ENCODE data around the gene CDH4.

CDH4 gene

DNA sequence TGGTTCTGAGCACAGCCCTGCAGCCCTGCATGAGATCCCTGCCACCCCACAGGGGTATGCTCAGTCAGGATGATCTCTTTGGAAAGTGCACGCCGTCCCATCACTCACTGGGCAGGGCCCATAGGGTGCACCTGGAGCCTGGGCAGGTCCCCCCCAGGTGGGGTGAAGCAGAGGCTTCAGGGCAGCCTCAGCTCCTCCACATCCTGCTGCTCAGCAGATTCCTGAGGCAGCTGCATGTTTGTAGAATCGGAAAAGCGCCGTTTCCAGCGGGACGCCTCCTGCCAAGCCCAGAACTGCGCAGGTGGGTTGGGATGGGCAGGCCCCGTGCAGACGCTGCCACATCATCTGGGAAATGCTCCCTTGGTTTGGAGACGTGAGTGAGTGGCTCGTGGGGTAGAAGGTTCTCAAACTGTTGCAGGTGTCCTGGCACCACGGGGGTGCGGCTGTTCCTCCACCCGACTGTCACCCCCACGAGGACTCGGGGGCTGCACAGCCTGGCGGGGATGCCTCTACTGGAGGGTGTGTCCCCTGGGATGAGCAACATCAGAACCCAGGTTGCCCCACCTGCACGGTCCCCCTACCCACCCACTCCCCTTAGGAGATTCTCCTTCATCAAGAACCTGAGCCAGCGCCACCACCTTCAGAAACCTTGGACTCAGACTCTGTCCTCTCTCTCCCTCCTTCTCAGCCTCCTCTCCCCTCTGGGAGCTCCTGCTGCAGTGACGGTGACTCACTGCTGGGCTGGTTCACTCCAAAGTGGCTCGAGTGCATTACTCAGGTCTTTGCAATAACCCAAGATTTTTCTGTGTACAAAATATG lies 479.5 kb downstream of the CDH4 start:
- DNase-seq, result no peak

DNA sequence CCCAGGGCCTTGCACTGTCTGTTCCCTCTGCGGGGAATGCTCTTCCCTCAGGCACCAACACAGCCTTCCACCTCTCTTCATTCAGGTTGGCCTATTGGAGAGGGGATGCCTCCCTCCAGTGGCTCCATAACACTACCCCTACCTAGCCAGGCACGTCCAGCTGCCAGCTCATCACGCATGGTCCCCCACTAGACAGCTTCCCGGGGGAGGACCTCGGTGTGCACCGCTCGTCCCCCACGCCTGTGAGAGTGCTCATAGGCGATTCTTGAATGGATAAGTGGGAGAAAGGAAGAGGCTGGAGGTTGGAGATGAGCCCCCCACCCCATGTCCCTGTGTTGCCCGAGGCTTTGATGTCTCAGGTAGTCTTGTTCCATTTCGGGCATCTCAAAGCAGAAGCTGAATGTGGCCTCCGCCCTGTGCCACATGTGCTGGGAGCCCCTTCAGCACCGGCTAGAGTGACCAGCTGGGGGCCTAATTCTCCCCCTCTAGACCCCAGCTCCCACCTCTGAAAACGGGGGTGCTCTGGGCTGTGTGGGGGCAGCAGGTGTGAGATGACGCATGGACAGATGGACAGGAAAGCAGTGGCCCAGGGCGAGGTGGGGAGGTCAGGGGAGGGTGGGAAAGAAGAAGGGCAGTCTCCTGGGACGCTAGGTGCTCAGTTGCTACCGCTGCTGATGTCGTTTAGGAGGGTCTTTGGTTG lies 480.6 kb downstream of the CDH4 start:
- no peak for DNase-seq

DNA sequence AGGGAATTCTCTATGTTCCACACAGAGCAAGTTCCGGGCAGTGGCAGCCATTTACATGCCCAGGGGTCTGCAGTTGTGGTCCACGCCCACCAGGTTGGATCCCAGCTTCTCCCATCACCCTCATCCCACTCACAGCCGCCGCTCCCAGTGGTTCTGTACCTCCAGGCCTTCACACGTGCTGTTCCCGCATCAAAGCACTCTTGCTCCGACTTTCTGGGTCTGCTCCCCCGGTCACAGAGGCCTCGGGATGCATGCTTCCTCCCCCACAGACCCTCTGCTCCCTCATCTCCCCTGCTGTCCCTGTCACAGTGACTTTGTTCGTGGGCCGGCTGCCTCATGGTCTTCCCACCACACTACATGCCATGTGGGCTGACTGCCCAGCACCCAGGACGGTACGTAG lies 481.2 kb downstream of the CDH4 start:
- DNase-seq, result no peak

DNA sequence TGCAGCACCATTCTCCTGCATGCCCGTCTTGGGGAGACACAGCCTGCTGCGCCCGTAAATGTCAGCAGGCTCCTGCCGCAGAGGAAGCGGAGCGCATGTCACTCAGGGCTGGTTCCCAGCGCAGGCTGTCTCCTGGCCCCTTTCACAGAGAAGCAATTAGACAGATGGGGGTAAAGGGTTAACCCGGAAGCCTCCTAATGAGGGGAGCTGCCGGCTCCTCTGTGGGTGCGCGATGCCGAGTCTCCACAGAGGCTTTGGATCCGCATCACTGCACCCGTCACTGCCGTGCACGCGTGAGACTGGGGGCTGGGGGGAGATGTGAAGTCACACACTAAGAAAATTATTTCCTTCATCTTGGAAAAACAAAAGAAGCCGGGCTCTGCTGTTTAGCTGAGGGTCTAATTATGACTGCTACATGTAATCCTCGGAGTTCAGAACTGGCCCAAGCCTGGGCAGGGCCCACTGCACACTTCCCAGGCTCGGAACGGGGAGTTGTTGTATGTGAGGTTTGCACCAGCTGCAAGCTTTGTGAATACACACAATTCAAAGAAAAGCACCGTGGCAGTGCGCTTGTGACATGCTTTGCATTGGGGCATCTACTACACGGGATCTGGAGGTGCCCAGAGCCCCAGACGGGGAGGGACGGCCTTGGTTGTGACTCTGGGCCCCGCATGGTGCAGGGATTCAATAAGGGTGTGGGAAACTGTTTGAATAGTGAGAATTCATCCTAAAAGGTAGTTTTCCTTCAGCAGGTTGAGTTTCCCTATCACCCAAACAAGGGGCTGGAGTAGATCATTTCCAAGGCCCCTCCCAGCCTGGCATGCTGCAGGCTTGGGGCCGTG lies 482.1 kb downstream of the CDH4 start:
- DNase-seq, result no peak

DNA sequence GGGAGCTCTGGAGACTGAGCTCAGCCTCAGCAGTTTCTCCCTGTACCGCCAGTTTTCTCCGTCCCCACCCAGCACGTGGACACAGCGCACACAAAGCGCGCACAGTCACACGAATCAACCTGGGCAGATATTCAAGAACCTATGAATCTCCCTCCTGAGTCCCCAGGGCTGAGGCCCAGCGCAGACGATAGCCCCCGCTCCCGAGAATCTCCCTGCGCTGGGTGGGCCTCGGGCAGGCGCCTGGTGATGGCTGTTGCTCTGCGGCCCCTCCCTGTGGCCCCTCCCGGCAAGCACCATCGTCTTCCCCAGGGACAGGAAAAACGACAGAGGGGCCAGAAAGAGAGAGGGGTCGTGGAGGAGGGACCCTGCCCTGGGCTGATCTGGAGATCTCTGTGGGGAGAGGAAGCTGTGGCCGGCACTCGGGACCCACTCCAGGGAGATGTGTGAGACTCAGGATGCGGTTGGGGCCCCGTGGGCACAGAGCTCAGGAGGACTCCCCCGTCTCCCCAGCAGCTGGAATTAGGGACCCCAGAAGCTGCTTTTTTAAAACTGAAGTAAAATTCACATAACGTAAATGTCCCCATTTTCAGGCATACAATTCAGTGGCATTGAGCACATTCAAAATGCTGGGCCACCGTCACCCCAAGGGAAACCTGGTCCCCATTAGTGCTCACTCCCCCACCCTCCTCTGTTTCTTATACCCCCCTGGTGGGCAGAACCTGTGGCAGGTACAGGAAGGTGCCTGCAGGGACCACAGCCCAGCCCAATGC lies 482.9 kb downstream of the CDH4 start:
- no peak for DNase-seq

DNA sequence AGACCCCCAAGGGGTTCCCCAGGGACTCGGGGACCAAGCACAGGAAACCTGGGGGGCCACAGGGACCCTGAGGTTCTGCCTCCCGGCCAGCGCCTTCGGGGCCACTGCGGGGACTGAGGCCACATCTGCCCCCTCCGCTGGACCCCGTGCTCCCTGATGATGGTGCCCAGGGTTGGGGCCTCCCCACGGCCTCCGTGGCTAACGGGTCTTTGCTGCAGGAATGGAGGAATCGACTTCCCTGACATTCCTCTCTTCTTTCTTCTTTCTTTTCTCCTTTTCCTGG lies 483.4 kb downstream of the CDH4 start:
- no peak for DNase-seq

DNA sequence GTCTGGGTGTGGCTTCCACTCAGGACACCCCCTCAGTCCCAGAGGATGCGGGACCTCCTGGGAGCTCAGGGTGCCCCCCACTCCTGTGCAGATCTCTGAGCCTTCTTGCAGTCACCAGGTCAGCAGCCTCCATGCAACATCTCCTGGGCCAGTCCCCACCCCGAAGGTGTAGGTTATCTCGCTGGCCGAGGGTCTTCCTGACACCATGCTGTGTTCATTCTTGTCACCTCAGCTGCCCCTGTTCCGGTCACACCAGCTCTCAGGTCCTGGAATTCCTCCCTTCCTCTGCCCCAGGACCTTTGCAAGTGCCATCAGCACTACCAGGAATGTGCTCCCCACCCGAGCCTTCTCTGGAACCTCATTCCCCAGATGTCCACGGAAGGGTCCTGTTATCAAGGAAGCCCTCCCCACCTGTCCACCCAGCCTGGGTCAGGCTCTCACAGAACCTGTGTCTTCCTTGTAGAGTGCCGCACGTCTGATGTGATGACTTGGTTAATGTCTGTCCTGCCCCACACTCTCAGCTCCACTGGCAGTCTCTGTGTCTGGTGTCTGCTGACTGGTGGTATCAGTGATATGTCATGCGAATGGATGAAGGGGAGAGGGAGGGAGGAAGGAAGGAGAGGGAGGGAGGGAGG lies 484.1 kb downstream of the CDH4 start:
- DNase-seq, result no peak

DNA sequence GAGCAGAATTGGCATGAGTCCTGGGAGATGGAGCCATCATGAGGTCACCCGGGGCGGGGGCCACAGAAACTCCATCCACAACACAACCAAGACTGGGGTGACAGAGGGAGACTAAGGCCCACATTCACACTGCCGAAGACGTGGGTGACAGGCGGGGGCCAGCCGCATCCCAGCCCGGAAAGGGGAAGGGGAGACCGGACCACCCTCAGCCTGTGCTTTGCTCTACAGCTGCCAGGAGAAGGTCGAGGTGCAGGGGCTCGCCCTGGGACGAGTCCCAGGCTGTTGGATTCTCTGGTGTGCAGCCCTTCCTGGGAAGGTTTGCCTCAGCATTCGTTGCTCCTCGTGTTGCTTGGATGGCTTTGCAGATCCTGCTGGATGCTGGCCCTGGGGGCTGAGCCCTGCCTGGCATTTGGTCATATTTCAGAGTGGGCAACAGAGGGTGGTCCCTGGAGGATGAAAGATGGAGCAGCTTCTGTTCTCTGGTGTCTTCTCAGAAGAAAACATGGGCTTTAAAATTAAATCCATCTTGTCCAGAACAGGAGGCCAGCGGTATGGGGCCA lies 484.8 kb downstream of the CDH4 start:
- no peak for DNase-seq

DNA sequence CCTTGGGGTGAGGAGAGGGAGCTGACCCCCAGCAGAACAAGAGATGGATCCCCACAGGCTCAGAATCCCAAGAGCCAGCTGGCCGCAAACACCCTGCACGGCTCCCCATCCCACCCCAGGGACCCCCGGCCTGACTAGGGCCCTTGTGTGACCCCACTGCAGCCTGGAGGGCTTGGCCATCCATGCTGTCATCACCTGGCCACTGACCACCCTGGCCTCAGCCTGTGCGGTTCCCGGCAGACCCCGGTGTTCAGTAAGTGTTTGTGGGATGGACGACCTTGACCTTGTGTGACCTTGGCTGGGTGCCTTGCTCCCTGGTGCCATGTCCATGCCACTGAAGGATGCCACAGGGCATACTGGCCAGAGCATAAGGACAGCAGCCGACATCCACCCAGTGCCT lies 485.3 kb downstream of the CDH4 start:
- no peak for DNase-seq

DNA sequence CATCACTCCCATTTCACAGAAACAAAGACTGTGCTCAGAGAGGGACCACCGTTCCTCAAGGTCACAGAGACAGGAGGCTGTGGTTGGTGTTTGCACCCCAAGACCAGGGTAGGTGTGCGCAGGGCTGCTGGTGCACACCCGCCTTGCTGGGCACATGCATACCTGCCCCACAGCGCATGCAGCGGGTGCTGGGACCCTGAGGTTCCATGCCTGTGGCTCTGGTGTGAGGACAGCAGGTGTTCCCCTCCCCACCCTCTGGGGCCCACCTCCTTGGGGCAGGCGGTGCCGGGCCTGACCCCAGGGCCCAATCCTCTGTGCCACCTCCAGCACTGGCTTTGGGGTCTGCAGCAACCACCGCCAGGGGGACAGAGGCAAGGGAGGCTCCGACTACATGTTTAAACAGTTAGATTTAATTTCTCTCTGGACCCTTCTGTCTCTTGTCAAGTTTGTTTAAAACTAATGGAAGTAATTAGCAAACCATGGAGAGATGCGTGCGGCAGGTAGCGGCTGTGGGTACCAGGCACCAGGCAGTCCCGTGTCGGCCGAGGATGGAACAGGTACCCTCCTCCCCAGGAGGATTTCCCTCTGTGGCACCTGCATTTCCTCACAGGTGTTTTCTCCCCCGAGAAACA lies 485.9 kb downstream of the CDH4 start:
- DNase-seq, result no peak

DNA sequence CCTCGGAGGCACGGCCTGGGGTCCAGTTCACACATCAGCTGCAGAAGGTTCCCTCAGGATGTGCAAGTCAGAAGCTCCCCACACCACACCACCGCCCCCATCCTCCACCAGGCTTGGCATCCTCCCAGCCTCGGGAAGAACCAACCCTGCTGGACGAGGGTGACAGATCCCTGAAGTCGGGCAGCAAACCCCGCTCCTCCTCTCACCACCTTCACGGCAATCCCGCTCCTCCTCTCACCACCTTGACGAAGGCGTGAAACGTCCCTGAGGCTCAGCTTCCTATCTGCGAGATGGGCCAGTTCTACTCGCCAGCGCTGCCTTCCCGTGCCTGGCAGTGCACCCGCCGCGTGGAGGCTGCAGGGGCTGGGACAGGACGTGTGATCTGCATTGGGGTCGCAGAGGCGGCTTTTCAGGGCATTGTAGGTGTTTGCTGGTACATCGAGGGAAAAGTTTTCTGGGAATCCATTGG lies 486.6 kb downstream of the CDH4 start:
- DNase-seq, result no peak

DNA sequence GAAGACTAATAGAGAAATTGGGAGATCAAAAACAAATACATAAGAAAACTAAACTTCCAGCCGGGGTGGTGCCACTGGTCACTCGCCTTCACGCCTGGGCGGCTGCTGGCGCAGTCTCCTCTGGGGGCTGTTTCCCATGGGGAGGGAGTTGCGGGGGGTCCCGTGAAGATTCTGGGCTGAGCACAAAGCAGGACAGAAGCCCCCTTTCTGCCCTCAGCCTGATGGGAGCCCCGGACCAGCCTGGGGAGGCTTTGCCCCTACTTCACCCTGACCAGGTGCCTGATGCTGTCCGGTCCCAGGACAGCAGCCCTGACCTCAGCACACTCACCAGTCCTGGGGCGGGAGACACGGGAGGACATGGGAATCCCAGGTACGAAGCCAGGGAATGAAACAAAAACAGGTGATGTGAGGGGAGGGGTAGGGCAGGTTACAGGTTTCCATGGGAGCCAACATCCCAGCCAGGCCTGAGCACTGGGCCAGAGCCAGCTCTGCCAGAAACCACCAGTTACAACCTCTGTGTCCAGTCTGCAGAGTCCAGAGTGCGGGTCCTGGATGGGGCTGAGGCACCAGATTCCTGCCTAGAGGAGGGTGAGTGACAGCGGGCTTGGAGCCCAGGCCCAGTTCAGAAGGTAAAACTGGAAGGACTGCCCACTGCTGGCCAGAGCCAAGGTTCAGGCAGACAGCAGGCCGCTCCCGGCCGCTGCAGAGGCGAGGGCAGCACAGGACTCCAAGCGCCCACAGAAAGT lies 487.2 kb downstream of the CDH4 start:
- DNase-seq, result no peak

DNA sequence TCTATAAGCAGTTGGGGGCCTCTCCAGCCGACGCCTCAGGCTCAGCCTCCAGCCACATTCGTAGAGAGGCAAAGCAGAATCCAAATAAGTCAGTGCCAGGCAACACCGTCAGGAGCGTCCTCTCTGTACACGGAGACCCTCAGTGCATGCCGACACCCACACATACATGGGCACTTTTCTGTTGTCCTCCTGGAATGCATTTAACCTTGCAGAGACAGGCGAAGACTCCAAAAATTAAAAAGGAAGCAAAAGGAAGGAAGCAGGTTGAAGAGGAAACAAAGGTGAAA lies 487.7 kb downstream of the CDH4 start:
- no peak for DNase-seq

DNA sequence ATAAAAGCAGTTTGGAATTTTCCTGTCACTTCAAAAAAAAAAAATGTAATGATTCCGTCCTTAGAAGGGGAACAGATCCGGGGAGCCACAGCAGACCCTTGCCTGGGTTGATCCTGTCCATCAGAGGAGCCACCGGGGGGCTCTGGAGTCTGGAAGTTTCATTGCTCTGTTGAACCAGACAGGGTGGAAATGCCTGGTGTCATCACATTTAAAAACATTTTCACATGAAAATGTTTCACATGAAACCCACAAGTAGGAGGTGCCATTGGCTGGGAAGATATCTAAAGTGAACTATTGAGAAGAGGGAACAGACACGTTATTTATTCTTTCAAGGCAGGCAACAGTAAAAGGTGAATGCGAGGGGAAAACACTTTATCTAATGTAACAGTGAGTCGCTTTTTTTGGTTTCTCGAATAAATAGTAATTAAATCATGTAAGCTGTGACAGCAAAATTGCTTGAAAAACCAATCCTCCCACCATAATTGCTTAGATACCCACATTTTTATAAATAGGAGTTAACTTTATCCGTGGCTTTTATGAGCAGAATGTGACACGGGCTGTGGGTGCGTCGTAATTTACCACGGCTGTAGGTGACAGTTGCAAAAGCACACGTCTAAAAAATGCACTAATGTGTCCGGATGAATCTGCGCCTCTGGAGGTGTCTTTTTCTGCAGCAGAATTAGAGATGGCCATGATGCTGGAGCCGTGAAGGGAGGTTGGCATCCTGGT lies 490.2 kb downstream of the CDH4 start:
- DNase-seq, result no peak

DNA sequence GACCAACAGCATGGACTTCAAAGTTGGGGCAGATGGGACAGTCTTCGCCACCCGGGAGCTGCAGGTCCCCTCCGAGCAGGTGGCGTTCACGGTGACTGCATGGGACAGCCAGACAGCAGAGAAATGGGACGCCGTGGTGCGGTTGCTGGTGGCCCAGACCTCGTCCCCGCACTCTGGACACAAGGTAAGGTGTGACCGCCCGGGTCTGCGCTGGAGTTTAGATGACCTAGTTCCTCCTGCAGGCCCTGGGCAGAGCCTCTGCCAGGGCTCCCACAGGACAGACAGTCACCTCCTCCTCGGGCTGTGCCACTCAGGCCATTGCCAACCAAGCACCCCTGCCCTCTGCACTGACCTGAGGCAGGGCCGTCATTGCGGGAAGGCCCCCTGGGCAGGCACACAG lies 491.5 kb downstream of the CDH4 start:
- DNase-seq, result no peak

DNA sequence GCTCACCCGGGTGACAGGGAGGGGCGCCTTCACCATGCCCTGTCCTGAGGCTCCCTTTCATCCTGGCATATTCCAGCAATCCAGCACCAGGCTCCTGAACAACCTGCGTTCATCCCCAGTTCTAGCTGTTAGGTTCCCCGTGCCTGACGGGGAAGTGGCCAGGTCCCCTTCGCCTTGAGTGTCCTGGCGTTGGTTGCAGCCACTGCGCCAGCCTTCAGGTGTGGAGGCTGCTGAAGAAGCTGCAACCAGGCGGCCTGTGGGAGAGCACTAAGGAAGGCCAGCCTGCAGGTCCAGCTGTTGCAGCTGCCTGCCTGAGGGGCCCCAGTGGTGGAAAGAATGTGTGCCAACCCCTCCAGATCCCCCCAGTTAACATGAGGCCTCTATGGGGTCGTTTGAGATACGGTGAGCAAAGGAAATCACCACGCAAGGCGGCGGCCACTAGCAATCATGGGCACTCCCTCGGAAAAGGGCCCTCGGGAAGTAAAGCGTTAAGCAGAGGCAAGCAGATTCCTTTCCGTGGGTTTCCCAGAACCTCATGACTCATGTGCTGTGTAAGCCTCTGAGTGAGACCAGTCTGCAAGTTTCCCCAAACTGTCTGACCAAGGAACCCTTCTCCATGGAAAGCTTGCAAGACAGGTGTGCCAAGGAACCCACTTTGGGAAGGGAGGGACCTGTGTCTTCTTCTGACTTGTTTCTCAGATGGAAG lies 492.8 kb downstream of the CDH4 start:
- DNase-seq, result no peak

DNA sequence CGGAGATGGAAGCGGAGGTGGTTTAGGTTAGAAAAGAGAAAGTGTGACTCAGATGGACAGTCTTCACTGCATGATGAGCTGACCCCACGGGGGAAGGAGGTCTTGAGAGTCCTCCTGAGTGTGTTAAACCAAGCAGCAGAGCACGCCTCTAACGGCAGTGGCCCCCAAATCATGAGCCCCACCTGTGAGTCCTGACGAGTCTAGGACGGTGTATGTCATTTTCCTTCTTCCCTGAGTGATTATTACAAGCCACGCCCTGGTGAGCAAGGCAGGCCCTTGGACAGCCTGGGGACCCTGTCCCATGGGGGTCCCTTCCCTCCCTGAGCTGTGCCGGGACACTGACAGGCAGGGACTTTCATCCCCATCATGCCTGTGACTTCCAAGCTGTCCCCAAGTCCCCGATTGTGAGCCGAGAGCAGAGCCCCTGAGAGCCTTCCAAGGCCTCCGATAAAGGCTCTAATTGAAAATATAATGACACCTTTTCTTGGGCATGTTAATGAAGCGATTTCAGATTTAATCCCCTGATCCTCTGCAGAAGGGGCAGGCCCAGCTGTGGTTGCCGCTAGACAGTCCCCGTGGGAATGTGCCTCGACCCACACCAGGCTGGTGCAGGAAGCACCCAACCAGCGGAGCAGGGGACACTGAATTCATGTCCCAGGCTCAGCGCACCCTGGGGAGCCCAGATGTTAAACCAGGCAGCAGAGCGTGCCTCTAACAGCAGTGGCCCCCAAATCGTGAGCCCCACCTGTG lies 493.5 kb downstream of the CDH4 start:
- DNase-seq, result no peak

DNA sequence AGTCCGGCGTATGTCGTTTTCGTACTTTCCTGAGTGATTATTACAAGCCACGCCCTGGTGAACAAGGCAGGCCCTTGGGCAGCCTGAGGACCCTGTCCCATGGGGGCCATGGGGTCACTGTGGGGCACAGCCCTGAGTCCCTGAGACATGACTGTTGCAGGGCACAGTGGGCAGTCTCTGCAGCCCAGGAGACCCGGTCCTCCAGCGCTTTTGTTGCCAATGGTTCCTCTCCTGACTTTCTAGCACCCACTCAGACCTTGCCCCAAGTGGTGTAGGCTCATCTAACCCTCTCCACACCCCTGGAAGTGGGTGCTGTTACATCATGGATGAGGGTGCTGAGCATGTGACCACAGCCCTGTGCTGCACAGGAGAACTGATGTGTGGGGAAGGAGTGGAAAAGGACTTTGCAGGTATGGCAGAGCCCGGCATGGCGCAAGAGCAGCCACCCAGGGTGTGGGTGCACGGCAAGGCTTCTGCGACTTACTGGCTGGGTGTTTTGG lies 494.1 kb downstream of the CDH4 start:
- no peak for DNase-seq

DNA sequence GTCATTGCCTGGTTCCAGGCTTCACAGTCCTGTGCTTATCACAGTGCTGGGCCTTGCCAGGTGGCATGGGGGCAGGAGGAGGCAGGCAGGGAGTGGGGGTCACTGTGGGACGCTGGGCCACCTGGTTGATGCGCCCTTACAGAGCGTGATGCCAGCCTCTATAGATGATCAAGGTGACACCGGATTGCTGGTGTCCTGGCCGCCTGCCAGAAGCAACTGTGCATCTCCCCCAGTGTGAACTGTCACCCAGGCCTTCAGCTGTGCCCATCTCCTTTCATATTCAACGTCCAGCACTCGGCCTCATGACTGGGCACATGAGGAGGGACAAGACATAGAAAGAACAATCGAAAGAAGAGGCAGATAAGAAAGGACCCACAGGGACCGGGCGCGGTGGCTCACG lies 494.7 kb downstream of the CDH4 start:
- no peak for DNase-seq
